Adrenal gland (tissue), 12 donors: Measurements from ENCODE around the gene IL18R1. TPM values are rescaled to one million over a fixed set of nuclear protein-coding genes. Genes with fewer than 3 reads are reported as not detected.

Experiments
- DNase-seq, 7 donors: peaks; one replicate each; pipeline ENCODE4 v3.0.0-alpha.2; 2019 to 2020
- H3K27ac ChIP-seq, 5 donors: fragments of 200-600 bp; sonication (generic) in 4 of 5; 1 replicate in 3 of 5; 2 replicates in 2 of 5; pipeline versions ENCODE4 v1.5.1 to v1.8.0; 2016 to 2020; ENCODE audit warnings: mild to moderate bottlenecking in 1 of 5
- H3K27me3 ChIP-seq: fragments of 200-600 bp; 2 replicates; pipeline ENCODE4 v1.8.0; 2021
- H3K36me3 ChIP-seq, 2 donors: fragments of 200-600 bp; replicated peaks in 1 of 2; 1 replicate in 1 of 2; 2 replicates in 1 of 2; pipeline versions ENCODE4 v1.5.1 to v1.8.0; 2018 to 2022
- H3K4me1 ChIP-seq, 2 donors: fragments of 200-600 bp; replicated peaks in 1 of 2; 1 replicate in 1 of 2; 2 replicates in 1 of 2; pipeline versions ENCODE4 v1.5.1 to v1.8.0; 2018 to 2021
- H3K4me3 ChIP-seq, 4 donors: fragments of 200-600 bp; sonication (generic) in 3 of 4; one replicate each; pipeline ENCODE4 v1.5.1; 2016 to 2018
- H3K9me3 ChIP-seq, 3 donors: fragments of 200-600 bp; sonication (generic) in 1 of 3; replicated peaks in 1 of 3; 1 replicate in 2 of 3; 2 replicates in 1 of 3; pipeline versions ENCODE4 v1.5.1 to v1.8.0; 2016 to 2021
- CTCF ChIP-seq, 6 experiments: fragments of 450-650 bp in 4 of 6; fragments of 200-600 bp in 2 of 6; sonication (generic) in 1 of 6; IDR thresholded peaks; 1 replicate in 5 of 6; 2 replicates in 1 of 6; pipeline versions ENCODE4 v1.5.1 to v1.8.0; 2016 to 2021; ENCODE audit warnings: antibody characterized with exemption in 6 of 6, mild to moderate bottlenecking in 2 of 6, moderate library complexity in 1 of 6
- POLR2A ChIP-seq, 2 donors: fragments of 450-650 bp; IDR thresholded peaks; one replicate each; pipeline ENCODE4 v1.6.1; 2017; ENCODE audit warnings: antibody characterized with exemption in 2 of 2, mild to moderate bottlenecking in 2 of 2, moderate library complexity in 1 of 2
- WGBS, 4 donors: extraction: QIAGEN DNeasy Blood & Tissue Kit in 2 of 4; methylation state at CpG; one replicate each; pipeline versions ENCODE4 v1.1.5 to v1.1.7; 2013 to 2017; 5-methylcytosine and 5-hydroxymethylcytosine counted together
- intact Hi-C, 2 donors: fragments of 100-400 bp; cut with DNase I; formaldehyde crosslinking; loops; one replicate each; pipeline versions ENCODE4 v1.14.1 to v1.15.0; 2022 to 2023
- polyA plus RNA-seq, 3 donors: library from polyadenylated mRNA; stranded (reverse); fragments of 200-250 nt in 2 of 3; fragments of 350-450 nt in 1 of 3; fragmentation: Illumina TruSeq in 1 of 3; extraction: RNeasy Lipid Tissue Mini Kit (QIAGEN cat#74804) in 1 of 3; gene quantifications; one replicate each; pipeline ENCODE4 v1.2.3, GENCODE V29; 2013 to 2014
- total RNA-seq, 9 donors: library from RNA; depleted of rRNA in 4 of 9; stranded (reverse); fragments of >200 nt in 4 of 9; fragments of 120-200 nt in 1 of 9; fragmentation: NEBNext Ultra II Directional in 1 of 9; extraction: Animal tissue kit (Norgen Biotek cat#: 25700) in 1 of 9; gene quantifications; one replicate each; pipeline versions ENCODE4 v1.1.0 to v1.2.4, GENCODE V29; 2013 to 2023
- donor health status: healthy with polysubstance abuse.
- donor health status: Bipolar disorder and iron deficiency.
- donor health status: DM: yes; HTN: yes; CAD: no.
- donor health status: DM: no; HTN: no; CAD: no.
- donor health status: DM: no; HTN: no; CAD: no.
- donor health status: DM: yes; HTN: yes; CAD: no.

IL18R1 gene
- total and polyA plus RNA-seq, 12 donors: 1.2 to 5.5 (median 3.9) TPM

GRCh38 chr2:102383722-102384121, 28.1 kb downstream of the IL18R1 start:
- Histone ChIP-seq H3K27me3 (no peaks in the 10 kb centered on the region), H3K27ac (no peak overlapping the region), H3K9me3 (peaks cover 0 to 12% (median 0%) of the 10 kb centered on the region in 3 donors), H3K4me1 (no peaks in the 10 kb centered on the region), H3K4me3 (no peak overlapping the region), H3K36me3 (no peaks in the 10 kb centered on the region)
- intact Hi-C loops: no loop called here
- no peak for DNase-seq
- TF ChIP-seq CTCF (IDR thresholded peaks at IDR 0.05) (no peak), POLR2A (IDR thresholded peaks at IDR 0.05) (no peak)

GRCh38 chr2:102385522-102385921, 29.9 kb downstream of the IL18R1 start:
- WGBS, 4 donors: 64 to 90% (median 83%) methylated on average over 1 of the region's 1 CpG
- no peak for DNase-seq
- Histone ChIP-seq H3K9me3 (peaks cover 0 to 12% (median 0%) of the 10 kb centered on the region in 3 donors), H3K27me3 (no peaks in the 10 kb centered on the region), H3K4me3 (no peak overlapping the region), H3K27ac (no peak overlapping the region), H3K4me1 (no peaks in the 10 kb centered on the region), H3K36me3 (no peaks in the 10 kb centered on the region)
- no peak for TF ChIP-seq POLR2A (IDR thresholded peaks at IDR 0.05)
- TF ChIP-seq CTCF (IDR thresholded peaks at IDR 0.05): no peak
- intact Hi-C loops: no loop called here

- Histone ChIP-seq H3K36me3 (no peaks in the 10 kb centered on the region), H3K27ac (no peak overlapping the region), H3K4me1 (no peaks in the 10 kb centered on the region), H3K9me3 (peaks cover 0 to 12% (median 0%) of the 10 kb centered on the region in 3 donors), H3K27me3 (no peaks in the 10 kb centered on the region), H3K4me3 (no peak overlapping the region)
- DNase-seq: no peak
- TF ChIP-seq POLR2A (IDR thresholded peaks at IDR 0.05) (no peak), CTCF (IDR thresholded peaks at IDR 0.05) (no peak)
- intact Hi-C loops: no loop called here
- 67 to 75% (median 69%) methylated on average over 3 of the region's 3 CpGs for WGBS, 4 donors
These were observed 30.4 kb downstream of the IL18R1 start for GRCh38 chr2:102386004-102386403.

GRCh38 chr2:102386867-102387541, 31.4 kb downstream of the IL18R1 start:
- Histone ChIP-seq H3K9me3 (peaks cover 0 to 12% (median 0%) of the 10 kb centered on the region in 3 donors), H3K4me3 (no peak overlapping the region), H3K4me1 (no peaks in the 10 kb centered on the region), H3K27ac (no peak overlapping the region), H3K27me3 (no peaks in the 10 kb centered on the region), H3K36me3 (no peaks in the 10 kb centered on the region)
- no peak for DNase-seq
- 52 to 75% (median 72%) methylated on average over 2 to 3 of the region's 3 CpGs for WGBS, 4 donors
- intact Hi-C loops: no loop called here
- TF ChIP-seq POLR2A (IDR thresholded peaks at IDR 0.05): no peak
- no peak for TF ChIP-seq CTCF (IDR thresholded peaks at IDR 0.05)
